ENCODE data around the gene C1QL1. TPM values are rescaled to one million over a fixed set of nuclear protein-coding genes. Genes with fewer than 3 reads are reported as not detected.

Gene C1QL1
- polyA plus RNA-seq, 1 donor (not counting 4 experiments of a cell fraction or from before 2014, with no cell fraction given), result 0.04 TPM

DNA sequence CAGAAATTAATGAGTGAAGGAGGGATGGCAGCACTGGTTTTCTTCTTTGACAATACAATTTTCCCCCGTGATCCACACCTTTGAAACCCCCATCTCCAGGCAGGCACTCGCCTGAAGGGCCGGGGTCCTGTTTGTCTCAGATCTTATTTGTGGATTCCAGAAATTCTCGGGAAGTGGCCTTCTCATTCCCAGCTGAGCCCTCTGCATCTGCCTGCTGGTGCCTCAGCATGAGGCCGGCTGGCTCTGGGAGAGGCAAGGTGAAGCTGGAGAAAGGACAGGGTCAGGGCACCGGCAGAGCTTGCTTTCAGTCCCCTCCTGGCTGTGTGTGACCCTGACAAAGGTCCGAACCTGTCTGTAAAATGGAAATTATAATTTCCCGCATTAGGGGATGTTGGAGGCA lies 35.8 kb upstream of the C1QL1 start:
- Histone ChIP-seq H3K27ac (ENCODE audit: control insufficient read depth, insufficient read depth, low read length) (no peak overlapping the region), H3K36me3 (ENCODE audit: control insufficient read depth in 2 of 2, extremely low read depth in 1 of 2, insufficient read depth in 2 of 2, low read length in 2 of 2) (no peaks in the 10 kb centered on the region), H3K4me2 (ENCODE audit: control insufficient read depth, extremely low read depth, insufficient read depth, low read depth, low read length) (no peak overlapping the region), H3K27me3 (ENCODE audit: control insufficient read depth, extremely low read depth, insufficient read depth, low read length) (peaks cover 13% of the 10 kb centered on the region), H3K79me2 (ENCODE audit: control insufficient read depth, insufficient read depth, low read length) (no peaks in the 10 kb centered on the region), H3K9me1 (ENCODE audit: control insufficient read depth, extremely low read depth, insufficient read depth, low read length) (no peaks in the 10 kb centered on the region), H2AFZ (ENCODE audit: control insufficient read depth, low read length) (no peak overlapping the region), H3K4me3 (ENCODE audit: control insufficient read depth in 2 of 3, extremely low read depth in 1 of 3, insufficient read depth in 2 of 3, low read depth in 1 of 3, low read length in 3 of 3) (no peak overlapping the region), H3K4me1 (ENCODE audit: control insufficient read depth, extremely low read depth, insufficient read depth, low read length) (no peaks in the 10 kb centered on the region), H3K9ac (ENCODE audit: control insufficient read depth, extremely low read depth, insufficient read depth, low read length) (no peak overlapping the region), H3K9me3 (ENCODE audit: control insufficient read depth, low read depth, low read length) (no peaks in the 10 kb centered on the region), H4K20me1 (ENCODE audit: control insufficient read depth, extremely low read depth, insufficient read depth, low read length) (no peaks in the 10 kb centered on the region)
- FAIRE-seq (no peak), DNase-seq (ENCODE audit: low read depth, low spot score) (no peak)
- no peak for TF ChIP-seq EZH2 (IDR thresholded peaks at IDR 0.05; ENCODE audit: low read length)
- TF ChIP-seq, protein P1, sequence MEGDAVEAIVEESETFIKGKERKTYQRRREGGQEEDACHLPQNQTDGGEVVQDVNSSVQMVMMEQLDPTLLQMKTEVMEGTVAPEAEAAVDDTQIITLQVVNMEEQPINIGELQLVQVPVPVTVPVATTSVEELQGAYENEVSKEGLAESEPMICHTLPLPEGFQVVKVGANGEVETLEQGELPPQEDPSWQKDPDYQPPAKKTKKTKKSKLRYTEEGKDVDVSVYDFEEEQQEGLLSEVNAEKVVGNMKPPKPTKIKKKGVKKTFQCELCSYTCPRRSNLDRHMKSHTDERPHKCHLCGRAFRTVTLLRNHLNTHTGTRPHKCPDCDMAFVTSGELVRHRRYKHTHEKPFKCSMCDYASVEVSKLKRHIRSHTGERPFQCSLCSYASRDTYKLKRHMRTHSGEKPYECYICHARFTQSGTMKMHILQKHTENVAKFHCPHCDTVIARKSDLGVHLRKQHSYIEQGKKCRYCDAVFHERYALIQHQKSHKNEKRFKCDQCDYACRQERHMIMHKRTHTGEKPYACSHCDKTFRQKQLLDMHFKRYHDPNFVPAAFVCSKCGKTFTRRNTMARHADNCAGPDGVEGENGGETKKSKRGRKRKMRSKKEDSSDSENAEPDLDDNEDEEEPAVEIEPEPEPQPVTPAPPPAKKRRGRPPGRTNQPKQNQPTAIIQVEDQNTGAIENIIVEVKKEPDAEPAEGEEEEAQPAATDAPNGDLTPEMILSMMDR (optimal IDR thresholded peaks at IDR 0.05 in 1 of 3, IDR thresholded peaks at IDR 0.05 in 1 of 3, conservative IDR thresholded peaks at IDR 0.05 in 1 of 3; ENCODE audit: extremely low read depth in 1 of 3, insufficient read depth in 2 of 3, low read length in 3 of 3), result no peak
- dilution Hi-C loops (cut with MboI; ENCODE audit: extremely low pct_ligation_motif_present, low sequenced_read_pairs), result loop anchor here (25.0 kb wide), 1 partner anchor 92 kb away; the partner anchor contains the start of gene GFAP

DNA sequence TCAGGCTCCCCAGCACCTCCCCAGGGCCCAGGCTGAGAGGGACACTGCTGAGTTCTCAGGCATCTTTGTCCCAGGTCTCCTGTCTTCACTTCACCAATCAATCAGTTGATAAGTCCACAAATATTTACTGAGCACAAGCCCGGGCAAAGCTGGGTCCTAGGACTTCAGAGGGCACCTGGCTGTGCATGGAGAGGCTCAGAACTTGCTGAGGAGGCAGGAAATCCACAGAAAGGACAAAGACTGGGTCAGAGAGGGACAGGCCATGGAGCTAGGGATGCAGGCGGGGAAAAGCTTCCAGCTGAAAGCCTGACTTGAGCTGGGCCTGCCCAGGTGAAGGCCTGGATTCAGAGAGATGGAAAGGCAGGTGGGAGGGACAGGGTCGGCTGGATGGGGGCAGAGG lies 33.2 kb upstream of the C1QL1 start:
- Histone ChIP-seq H3K36me3 (ENCODE audit: control insufficient read depth in 2 of 2, extremely low read depth in 1 of 2, insufficient read depth in 2 of 2, low read length in 2 of 2) (no peaks in the 10 kb centered on the region), H3K27me3 (ENCODE audit: control insufficient read depth, extremely low read depth, insufficient read depth, low read length) (peaks cover 25% of the 10 kb centered on the region), H2AFZ (ENCODE audit: control insufficient read depth, low read length) (no peak overlapping the region), H3K9me3 (ENCODE audit: control insufficient read depth, low read depth, low read length) (no peaks in the 10 kb centered on the region), H4K20me1 (ENCODE audit: control insufficient read depth, extremely low read depth, insufficient read depth, low read length) (no peaks in the 10 kb centered on the region), H3K4me1 (ENCODE audit: control insufficient read depth, extremely low read depth, insufficient read depth, low read length) (no peaks in the 10 kb centered on the region), H3K27ac (ENCODE audit: control insufficient read depth, insufficient read depth, low read length) (no peak overlapping the region), H3K79me2 (ENCODE audit: control insufficient read depth, insufficient read depth, low read length) (no peaks in the 10 kb centered on the region), H3K9ac (ENCODE audit: control insufficient read depth, extremely low read depth, insufficient read depth, low read length) (no peak overlapping the region), H3K4me3 (ENCODE audit: control insufficient read depth in 2 of 3, extremely low read depth in 1 of 3, insufficient read depth in 2 of 3, low read depth in 1 of 3, low read length in 3 of 3) (no peak overlapping the region), H3K9me1 (ENCODE audit: control insufficient read depth, extremely low read depth, insufficient read depth, low read length) (no peaks in the 10 kb centered on the region), H3K4me2 (ENCODE audit: control insufficient read depth, extremely low read depth, insufficient read depth, low read depth, low read length) (no peak overlapping the region)
- DNase-seq (ENCODE audit: low read depth, low spot score) (no peak), FAIRE-seq (no peak)
- dilution Hi-C loops (cut with MboI; ENCODE audit: extremely low pct_ligation_motif_present, low sequenced_read_pairs), result loop anchor here (25.0 kb wide), 1 partner anchor 89 kb away; the partner anchor contains the start of gene GFAP
- TF ChIP-seq EZH2 (IDR thresholded peaks at IDR 0.05; ENCODE audit: low read length), result no peak
- TF ChIP-seq, protein P1 (optimal IDR thresholded peaks at IDR 0.05 in 1 of 3, IDR thresholded peaks at IDR 0.05 in 1 of 3, conservative IDR thresholded peaks at IDR 0.05 in 1 of 3; ENCODE audit: extremely low read depth in 1 of 3, insufficient read depth in 2 of 3, low read length in 3 of 3), result no peak
